H7 (cell line): ENCODE results near the gene C16orf74. TPM values are rescaled to one million over a fixed set of nuclear protein-coding genes. Genes with fewer than 3 reads are reported as not detected.

Experiments
- DNase-seq: peaks from one replicate; pipeline ENCODE4 v3.0.0; 2012
- H3K27me3 ChIP-seq: 2 replicates; pipeline ENCODE4 v1.6.0; 2011; ENCODE audit warnings: mild to moderate bottlenecking, low read length; ENCODE audit not compliant: control insufficient read depth, insufficient read depth
- H3K36me3 ChIP-seq: replicated peaks from 2 replicates; pipeline ENCODE4 v1.5.1; 2011; ENCODE audit warnings: low read length; ENCODE audit not compliant: control insufficient read depth, insufficient read depth
- H3K4me3 ChIP-seq: 2 replicates; pipeline ENCODE4 v1.5.1; 2011; ENCODE audit warnings: low read depth, mild to moderate bottlenecking, control low read depth, low read length, moderate library complexity; ENCODE audit not compliant: insufficient read depth
- total RNA-seq: library from RNA; depleted of rRNA; stranded (reverse); fragments of >200 nt; shearing (Covaris generic); gene quantifications from 2 replicates; pipeline ENCODE4 v1.2.3, GENCODE V29; 2014

Gene C16orf74
- total RNA-seq, 1 experiment from 2014 or later = 7.2 TPM

DNA sequence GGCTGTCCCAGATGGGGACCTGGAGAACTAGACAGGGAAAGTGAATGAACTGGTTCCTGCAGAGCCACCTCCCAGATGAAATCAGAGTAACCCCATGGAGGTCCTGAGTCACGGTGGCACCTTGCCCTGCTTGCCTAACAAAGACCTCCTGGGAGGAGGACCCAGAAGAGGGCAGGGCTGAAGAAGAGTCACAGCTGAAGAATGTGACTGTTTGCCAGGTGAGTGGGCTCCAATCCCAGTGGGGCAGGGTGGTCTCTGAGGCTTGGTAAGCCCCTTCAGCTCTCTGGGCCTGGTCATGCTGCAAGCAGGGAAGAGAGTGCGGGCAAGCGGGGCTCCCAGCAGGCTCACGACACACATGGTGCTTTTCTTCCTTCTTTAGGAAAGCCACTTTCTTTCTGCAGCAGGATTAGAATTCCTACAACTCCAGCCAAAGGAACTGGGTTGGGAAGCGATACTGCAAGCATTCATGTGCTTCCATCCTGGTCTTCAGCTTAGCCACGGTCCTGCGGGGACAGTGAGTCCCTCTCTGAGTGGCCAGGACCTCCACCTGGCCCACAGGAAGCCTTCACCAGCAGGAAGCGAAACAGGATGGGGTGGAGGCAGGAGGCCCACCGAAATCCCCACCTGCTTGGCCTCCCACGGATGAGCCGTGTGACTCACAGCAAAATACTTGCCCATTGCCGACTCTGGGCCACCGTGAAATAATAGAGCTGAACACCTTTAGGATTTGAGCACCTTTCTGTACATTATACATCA lies 4.3 kb downstream of the C16orf74 start:
- DNase-seq = peak; percentile 55
- H3K36me3 ChIP-seq = no peaks in the 10 kb centered on the region
- no peak overlapping the region for H3K4me3 ChIP-seq
- peaks cover 13% of the 10 kb centered on the region for H3K27me3 ChIP-seq

DNA sequence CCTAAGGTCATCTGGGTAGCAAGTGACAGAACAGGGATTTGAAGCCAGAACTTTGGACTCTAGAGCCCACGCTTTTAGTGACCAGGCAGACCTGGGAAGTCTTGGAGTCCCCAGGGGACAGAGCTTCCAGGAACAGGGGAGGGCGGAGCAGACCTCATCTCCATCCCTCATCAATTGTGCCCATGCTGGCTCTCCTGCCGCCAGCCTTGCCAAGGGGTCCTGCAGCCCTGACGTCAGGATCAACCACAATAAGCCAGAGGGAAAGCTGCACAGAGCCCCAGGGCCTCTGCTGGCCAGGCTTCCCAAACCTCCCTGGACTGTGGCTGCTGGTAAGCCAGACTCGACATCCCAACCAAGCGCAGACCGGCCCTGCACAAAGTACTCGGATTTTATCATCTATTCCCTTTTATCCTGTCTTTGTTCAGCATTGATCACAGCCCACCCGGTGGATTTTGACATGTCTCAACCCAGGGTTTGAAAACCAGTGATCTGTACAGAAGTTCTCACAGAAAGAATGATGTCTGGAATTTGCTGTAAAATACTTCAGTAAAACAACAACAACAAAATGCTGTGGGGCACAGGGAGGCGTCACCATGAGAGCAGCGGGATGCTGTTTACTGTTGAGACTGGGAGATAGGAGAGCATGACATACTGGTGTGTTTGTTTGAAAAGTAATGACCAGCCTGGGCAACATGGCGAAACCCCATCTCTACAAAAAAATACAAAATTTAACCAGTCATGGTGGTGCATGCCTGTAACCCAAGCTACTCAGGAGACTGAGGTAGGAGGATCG lies 11.8 kb downstream of the C16orf74 start:
- DNase-seq = no peak
- H3K4me3 ChIP-seq = no peak overlapping the region
- H3K36me3 ChIP-seq = no peaks in the 10 kb centered on the region

DNA sequence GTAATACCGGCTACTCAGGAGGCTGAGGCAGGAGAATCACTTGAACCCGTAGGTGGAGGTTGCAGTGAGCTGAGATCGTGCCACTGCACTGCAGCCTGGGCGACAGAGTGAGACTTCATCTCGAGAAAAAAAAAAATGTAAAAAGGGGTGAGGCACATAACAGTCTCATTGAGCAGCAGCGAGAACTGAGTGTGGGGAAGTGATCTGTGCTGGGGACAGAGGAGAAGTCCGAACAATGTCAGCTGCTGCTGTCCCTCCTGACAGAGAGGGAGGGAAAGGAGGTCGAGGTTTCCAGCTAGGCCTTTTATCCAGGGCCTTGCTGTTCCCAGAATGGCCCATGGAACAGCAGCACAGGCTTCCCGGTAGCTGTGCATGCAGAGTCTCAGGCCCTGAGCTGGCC lies 14.0 kb downstream of the C16orf74 start:
- DNase-seq = no peak
- Histone ChIP-seq H3K36me3 (no peaks in the 10 kb centered on the region), H3K4me3 (no peak overlapping the region), H3K27me3 (no peaks in the 10 kb centered on the region)

More for the DNA sequence above, 11.8 kb downstream of the C16orf74 start:
- H3K27me3 ChIP-seq = no peaks in the 10 kb centered on the region

DNA sequence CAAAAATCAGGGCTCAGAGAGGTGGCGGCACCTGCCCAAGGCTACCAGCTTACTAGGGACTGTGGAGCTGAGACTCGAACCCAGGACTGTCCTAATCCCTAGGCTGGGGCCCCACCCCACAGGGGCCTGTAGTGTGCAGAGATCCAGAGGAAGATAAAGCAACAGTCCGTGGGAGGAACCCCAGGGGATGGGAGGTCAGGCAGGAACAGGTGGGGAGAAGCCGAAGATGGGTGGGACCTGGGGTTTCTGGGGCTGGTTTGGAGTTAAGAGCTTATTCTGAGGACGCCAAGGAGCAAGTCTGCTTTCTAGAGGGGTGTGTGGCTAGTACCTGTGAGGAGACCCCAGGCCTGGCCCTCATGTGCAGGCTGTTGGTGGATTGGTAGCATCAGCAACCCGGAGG lies 14.9 kb downstream of the C16orf74 start:
- Histone ChIP-seq H3K4me3 (no peak overlapping the region), H3K27me3 (no peaks in the 10 kb centered on the region), H3K36me3 (no peaks in the 10 kb centered on the region)
- DNase-seq = no peak

DNA sequence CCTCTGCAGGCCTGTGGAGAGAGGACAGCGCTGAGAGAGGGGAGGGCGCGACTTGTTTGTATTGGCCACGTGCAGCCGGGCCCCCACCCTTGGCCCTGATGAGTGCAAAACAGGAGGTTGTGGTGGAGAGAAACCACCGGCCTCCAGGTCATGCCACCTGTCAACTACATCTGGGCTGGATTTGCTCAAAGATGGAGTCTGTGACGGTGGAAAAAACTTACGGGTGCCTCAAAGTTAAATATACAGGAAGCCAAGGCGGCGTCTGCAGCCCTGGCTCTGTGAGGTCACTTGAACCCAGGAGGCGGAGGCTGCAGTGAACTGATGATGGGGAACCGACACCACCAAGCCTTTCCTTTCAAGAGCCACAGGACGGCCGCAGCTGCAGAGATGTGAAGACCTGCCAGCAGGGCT lies 15.7 kb downstream of the C16orf74 start:
- no peaks in the 10 kb centered on the region for H3K36me3 ChIP-seq
- no peaks in the 10 kb centered on the region for H3K27me3 ChIP-seq
- H3K4me3 ChIP-seq = no peak overlapping the region
- no peak for DNase-seq

DNA sequence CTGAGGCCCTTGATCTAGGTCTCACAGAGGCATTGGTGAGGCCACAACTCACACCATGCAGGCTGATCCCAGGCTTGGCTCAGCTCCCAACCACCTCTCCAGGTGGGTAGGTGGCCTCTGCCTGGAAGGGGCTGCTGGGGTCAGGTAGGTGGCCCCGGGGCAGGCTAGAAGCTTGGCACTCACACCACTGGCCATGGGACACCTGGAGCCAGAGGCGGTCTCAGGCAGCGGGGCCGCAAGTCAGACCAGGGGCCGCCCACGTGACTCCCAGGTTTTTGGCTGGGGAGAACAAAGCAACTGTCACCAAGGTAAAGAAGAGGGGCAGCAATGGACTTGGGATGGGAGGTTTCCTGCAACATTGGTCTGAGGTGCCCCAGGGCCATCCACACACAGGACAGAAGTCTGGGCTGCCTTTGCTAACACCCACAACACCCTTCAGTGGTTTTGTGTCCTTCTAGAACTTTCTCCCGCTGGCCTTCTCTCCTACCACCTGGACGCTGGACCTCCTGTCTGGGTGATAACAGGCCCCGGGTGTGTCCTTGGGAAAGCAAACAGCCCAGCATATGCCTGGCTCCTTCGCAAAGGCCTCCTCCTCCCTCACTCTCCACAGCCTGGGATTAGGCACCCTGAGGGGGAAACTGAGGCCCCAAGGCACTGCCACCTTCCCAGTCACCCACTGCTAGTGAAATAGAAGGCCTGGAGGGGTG lies 16.4 kb downstream of the C16orf74 start:
- Histone ChIP-seq H3K27me3 (no peaks in the 10 kb centered on the region), H3K36me3 (no peaks in the 10 kb centered on the region), H3K4me3 (no peak overlapping the region)
- no peak for DNase-seq

DNA sequence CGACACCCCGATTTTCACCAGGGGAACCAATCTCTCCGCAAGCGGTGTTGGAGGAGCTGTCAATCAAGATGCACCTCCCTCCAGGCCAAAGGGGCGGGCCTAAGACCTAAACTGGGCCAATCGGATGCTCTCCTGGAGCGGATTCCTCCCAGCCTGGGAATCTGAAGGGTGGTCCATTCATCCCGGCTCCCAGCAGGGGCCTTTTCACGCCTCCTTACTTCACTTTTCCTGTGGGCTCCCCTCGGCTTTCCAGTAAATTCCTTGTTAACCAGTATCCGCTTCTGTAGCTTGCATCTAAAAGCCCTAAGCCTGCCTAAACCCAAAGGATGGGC lies 17.1 kb downstream of the C16orf74 start:
- Histone ChIP-seq H3K27me3 (no peaks in the 10 kb centered on the region), H3K4me3 (no peak overlapping the region), H3K36me3 (no peaks in the 10 kb centered on the region)
- peak; percentile 98 for DNase-seq

DNA sequence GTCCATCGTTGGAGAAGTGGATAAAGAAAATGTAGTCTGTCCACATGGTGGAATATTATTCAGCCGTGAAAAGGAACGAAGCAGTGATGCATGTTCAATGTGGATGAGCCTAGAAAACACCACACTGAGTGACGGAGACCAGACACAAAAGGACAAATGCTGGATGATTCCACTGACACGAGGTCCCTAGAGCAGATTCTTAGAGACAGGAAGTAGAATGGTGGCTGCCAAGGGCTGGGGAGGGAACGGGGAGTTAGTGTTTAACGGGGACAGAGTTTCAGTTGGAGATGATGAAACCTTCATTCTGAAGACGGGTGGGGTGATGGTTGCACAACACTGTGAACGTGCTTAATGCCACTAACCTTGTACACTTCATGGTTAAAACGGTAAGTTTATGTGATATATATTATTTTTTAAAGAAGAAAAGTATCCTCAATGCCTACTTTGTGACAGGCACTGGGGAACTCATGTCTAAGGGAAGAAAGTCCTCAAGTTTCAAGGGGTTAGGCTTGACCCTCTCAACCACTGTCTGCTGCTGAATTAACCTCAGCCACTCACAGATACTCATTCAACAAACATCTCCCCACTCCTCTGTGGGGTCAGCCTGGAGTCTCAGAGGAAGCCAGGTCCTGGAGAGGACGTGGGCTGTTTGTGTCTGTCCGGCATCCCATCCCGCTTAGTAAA lies 17.6 kb downstream of the C16orf74 start:
- Histone ChIP-seq H3K27me3 (no peaks in the 10 kb centered on the region), H3K4me3 (no peak overlapping the region), H3K36me3 (no peaks in the 10 kb centered on the region)
- DNase-seq = no peak

DNA sequence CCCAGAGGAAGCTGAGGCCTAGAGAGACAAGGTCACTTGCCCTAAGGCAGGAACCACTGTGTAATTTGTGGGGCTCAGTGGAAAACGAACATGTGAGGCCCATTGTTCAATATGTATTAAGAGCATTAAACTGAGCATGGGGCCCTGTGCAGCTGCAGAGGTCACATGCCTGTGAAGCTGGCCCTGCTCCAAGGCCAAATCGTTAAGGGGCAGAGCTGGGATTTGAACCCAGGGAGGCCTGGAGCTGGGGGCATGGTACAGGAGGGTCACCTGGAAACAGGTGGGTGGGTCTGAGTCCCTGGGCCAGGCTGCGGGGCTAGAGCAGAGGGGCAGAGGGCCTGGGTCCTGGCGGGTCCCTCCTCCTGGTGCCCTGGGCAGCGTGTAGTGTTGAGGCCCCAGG lies 19.7 kb downstream of the C16orf74 start:
- Histone ChIP-seq H3K4me3 (no peak overlapping the region), H3K36me3 (no peaks in the 10 kb centered on the region), H3K27me3 (no peaks in the 10 kb centered on the region; the same call in 1 of the 2 replicates)
- DNase-seq = no peak

DNA sequence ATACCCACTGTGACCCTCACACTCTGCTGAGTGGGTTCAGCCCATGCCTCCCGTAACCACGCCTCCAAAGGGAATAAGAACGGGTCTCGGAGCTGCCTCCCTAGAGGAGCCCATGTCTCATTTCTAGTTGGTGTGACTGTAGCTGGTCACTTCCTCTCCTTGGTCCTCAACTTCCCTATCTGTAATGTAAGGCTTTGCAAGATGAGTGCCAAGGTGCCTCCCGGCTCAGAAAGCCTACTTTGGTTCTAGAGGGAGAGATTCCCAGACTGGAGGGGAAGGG lies 20.8 kb downstream of the C16orf74 start:
- DNase-seq = no peak
- no peak overlapping the region for H3K4me3 ChIP-seq
- no peaks in the 10 kb centered on the region; the same call in 1 of the 2 replicates for H3K27me3 ChIP-seq
- H3K36me3 ChIP-seq = no peaks in the 10 kb centered on the region

DNA sequence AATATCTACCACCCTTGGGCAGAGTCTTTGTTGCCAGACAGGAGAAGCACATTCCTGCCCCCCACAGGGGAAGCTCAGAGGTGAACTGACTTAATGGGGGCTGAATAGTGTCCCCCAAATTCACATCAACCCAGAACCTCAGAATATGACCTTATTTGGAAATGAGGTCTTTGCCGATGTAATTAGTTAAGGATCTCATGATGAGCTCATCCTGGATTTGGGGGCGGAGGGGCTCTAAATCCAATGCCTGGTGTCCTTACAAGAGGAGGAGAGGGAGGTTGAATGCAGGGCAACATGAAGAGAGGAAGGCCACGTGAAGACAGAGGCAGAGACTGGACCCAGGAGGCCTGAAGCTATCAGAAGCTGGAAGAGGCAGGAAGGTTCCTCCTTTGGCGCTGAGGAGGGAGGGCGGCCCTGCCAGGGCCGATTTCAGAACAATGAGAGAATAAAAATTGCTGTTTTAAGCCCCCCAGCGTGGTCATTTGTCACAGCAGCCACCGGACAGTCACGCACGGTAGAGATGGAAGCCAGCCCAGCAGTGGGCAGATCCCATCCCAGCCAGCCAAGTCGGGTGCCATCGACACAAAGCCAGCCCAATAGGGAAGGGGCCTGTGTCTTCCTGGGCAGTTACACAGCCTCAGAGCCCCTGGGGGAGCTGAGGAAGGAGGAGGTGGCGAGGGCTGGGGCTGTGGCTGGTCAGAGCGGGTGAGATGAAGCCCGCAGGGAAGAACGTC lies 21.3 kb downstream of the C16orf74 start:
- H3K27me3 ChIP-seq = no peaks in the 10 kb centered on the region; the same call in 1 of the 2 replicates

DNA sequence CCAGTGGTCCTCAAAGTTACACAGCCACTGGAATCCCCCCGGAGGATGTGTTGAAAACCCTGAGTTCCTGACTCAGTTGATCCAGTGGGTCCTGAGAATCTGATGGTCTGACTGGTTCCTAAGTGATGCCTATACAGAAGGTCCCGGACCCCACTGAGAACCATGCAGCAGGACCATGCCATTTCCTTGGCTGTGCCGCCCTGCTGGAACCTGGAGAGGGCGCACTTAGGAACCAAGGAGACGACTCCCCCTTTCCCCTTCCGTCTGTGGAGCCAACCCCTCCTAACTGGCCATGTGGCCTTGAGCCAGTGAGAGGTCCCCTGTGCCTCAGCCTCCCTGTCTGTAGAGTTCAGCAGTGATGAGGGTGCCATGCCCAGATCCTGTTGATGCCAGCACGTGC lies 22.0 kb downstream of the C16orf74 start:
- no peaks in the 10 kb centered on the region for H3K36me3 ChIP-seq
- H3K4me3 ChIP-seq = no peak overlapping the region
- DNase-seq = peak; percentile 84

More for the DNA sequence above, 21.3 kb downstream of the C16orf74 start:
- no peak for DNase-seq
- Histone ChIP-seq H3K36me3 (no peaks in the 10 kb centered on the region), H3K4me3 (no peak overlapping the region)

DNA sequence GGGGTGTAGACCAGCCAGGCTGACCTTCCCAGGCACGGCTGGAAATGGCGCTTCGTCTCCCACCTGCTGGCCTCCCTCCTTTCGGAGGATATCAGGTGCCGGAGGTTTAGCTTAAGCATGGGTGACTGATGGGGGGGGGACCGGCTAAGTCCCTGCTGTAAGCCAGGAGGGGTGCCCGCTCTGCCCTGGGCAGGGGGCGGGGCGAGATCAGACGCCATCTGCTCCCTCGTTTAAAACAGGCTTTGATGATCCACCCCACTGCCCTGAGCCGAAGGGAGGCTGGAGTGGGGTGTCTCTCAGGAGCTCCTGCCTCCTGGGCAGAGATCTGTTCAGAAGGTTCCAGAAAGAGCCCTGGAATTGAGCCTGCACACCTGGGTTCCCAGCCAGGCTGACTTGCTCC lies 26.0 kb downstream of the C16orf74 start:
- Histone ChIP-seq H3K27me3 (no peaks in the 10 kb centered on the region; the same call in 1 of the 2 replicates), H3K4me3 (no peak overlapping the region), H3K36me3 (no peaks in the 10 kb centered on the region)
- no peak for DNase-seq

More for the DNA sequence above, 22.0 kb downstream of the C16orf74 start:
- no peaks in the 10 kb centered on the region; the same call in 1 of the 2 replicates for H3K27me3 ChIP-seq
